A549 (cell line): ENCODE data around the gene MYO18B. TPM values are rescaled to one million over a fixed set of nuclear protein-coding genes. Genes with fewer than 3 reads are reported as not detected.

Source experiments
- ATAC-seq, 2 experiments: fragments of 200-7000 bp in 1 of 2; fragments of >200 bp in 1 of 2; cut with Nextera tagmentation in 1 of 2; cut with Tn5 transposase in 1 of 2; 3 replicates each; pipeline versions ENCODE4 v1.8.0 to v1.9.1; 2018 to 2020; ENCODE audit warnings: mild to moderate bottlenecking in 1 of 2, moderate library complexity in 1 of 2
- CTCF ChIA-PET: fragments of 300-600 bp; sonication (Branson Sonifier 250); formaldehyde crosslinking; extraction: SDS; loops from one replicate; lab custom pipeline; 2021; ENCODE audit warnings: antibody characterized with exemption, inconsistent platforms; lab: Yijun Ruan, JAX
- POLR2A ChIA-PET: fragments of 350-600 bp; formaldehyde crosslinking; extraction: SDS; loops from one replicate; lab custom pipeline; 2021; ENCODE audit warnings: antibody characterized with exemption, inconsistent platforms; lab: Yijun Ruan, JAX
- DNase-seq, 2 experiments: peaks; one replicate each; pipeline versions ENCODE4 v3.0.0 to v3.0.0-alpha.2; 2011 to 2016; ENCODE audit warnings: low read depth in 1 of 2, low spot score in 1 of 2
- FAIRE-seq: peaks from 2 replicates; lab custom pipeline; 2011; peaks lifted over from hg19 to GRCh38; lab: Jason Lieb, UNC
- H3K27ac ChIP-seq, 2 experiments: fragments of >200 bp; sonication (Bioruptor Twin); formaldehyde crosslinking; 3 replicates each; pipeline ENCODE4 v1.5.1; 2016 to 2017
- H3K4me1 ChIP-seq: fragments of >200 bp; sonication (Bioruptor Twin); formaldehyde crosslinking; 3 replicates; pipeline ENCODE4 v1.6.1; 2016
- H3K4me2 ChIP-seq: fragments of >200 bp; sonication (Bioruptor Twin); formaldehyde crosslinking; 3 replicates; pipeline ENCODE4 v1.6.1; 2016
- H3K4me3 ChIP-seq: fragments of >200 bp; sonication (Bioruptor Twin); formaldehyde crosslinking; 3 replicates; pipeline ENCODE4 v1.5.1; 2016
- H3K9me3 ChIP-seq: fragments of >200 bp; sonication (Bioruptor Twin); formaldehyde crosslinking; 3 replicates; pipeline ENCODE4 v1.6.1; 2016
- BHLHE40 ChIP-seq: IDR thresholded peaks from 2 replicates; pipeline ENCODE4 v1.6.1; 2012; ENCODE audit warnings: low read depth, low read length, inconsistent platforms
- CBX2 ChIP-seq: fragments of 200-600 bp; sonication (generic); IDR thresholded peaks from 2 replicates; pipeline ENCODE4 v1.6.1; 2016; ENCODE audit warnings: low read depth, mild to moderate bottlenecking, borderline replicate concordance
- CEBPB ChIP-seq, 2 experiments: fragments of >200 bp in 1 of 2; sonication (Bioruptor Twin) in 1 of 2; formaldehyde crosslinking in 1 of 2; IDR thresholded peaks; 2 replicates each; pipeline ENCODE4 v1.6.1; 2012 to 2016
- CHD4 ChIP-seq: fragments of 200-600 bp; sonication (generic); IDR thresholded peaks from 2 replicates; pipeline ENCODE4 v1.6.1; 2016; ENCODE audit warnings: antibody characterized with exemption, mild to moderate bottlenecking, borderline replicate concordance
- EHMT2 ChIP-seq: fragments of 200-600 bp; sonication (generic); IDR thresholded peaks from 2 replicates; pipeline ENCODE4 v1.6.1; 2016; ENCODE audit warnings: antibody characterized with exemption, low read depth, mild to moderate bottlenecking, moderate library complexity
- EP300 ChIP-seq, 2 experiments: fragments of >200 bp; sonication (Bioruptor Twin); formaldehyde crosslinking; IDR thresholded peaks; 2 replicates in 1 of 2; 3 replicates in 1 of 2; pipeline ENCODE4 v1.6.1; 2016 to 2017
- FOSL2 ChIP-seq, 2 experiments: fragments of 450-650 bp in 1 of 2; fragments of >200 bp in 1 of 2; sonication (Bioruptor Twin) in 1 of 2; formaldehyde crosslinking; IDR thresholded peaks; 2 replicates each; pipeline versions ENCODE4 v1.5.0 to v1.6.1; 2016 to 2020; ENCODE audit warnings: mild to moderate bottlenecking in 1 of 2, moderate library complexity in 1 of 2
- HDAC2 ChIP-seq: fragments of 200-600 bp; sonication (generic); IDR thresholded peaks from 2 replicates; pipeline ENCODE4 v1.6.1; 2016
- HOXB5 ChIP-seq: fragments of 250-450 bp; sonication (Bioruptor Pico); IDR thresholded peaks from 2 replicates; pipeline ENCODE4 v1.5.0; 2020; ENCODE audit warnings: mild to moderate bottlenecking, moderate library complexity
- JUNB ChIP-seq: fragments of >200 bp; sonication (Bioruptor Twin); formaldehyde crosslinking; IDR thresholded peaks from 2 replicates; pipeline ENCODE4 v1.6.1; 2016
- KDM1A ChIP-seq: fragments of 200-600 bp; sonication (generic); IDR thresholded peaks from 2 replicates; pipeline ENCODE4 v1.6.1; 2016; ENCODE audit warnings: low read depth, mild to moderate bottlenecking
- MAFK ChIP-seq: fragments of 450-650 bp; IDR thresholded peaks from 2 replicates; pipeline ENCODE4 v1.6.1; 2014; ENCODE audit not compliant: partially characterized antibody
- MAZ ChIP-seq: fragments of 150-350 bp; IDR thresholded peaks from 2 replicates; pipeline ENCODE4 v1.6.1; 2014; ENCODE audit warnings: antibody characterized with exemption, low read depth, low read length, borderline replicate concordance
- MYC ChIP-seq: IDR thresholded peaks from 2 replicates; pipeline ENCODE4 v1.6.1; 2012; ENCODE audit warnings: mild to moderate bottlenecking, inconsistent platforms, low read length, improper control_type of control experiment, borderline replicate concordance
- NFE2L2 ChIP-seq: fragments of 150-350 bp; conservative IDR thresholded peaks from 2 replicates; pipeline ENCODE4 v1.6.1; 2014; ENCODE audit warnings: low read length
- NPAS2 ChIP-seq: fragments of 250-450 bp; sonication (Bioruptor Pico); IDR thresholded peaks from 2 replicates; pipeline ENCODE4 v1.8.0; 2022; ENCODE audit warnings: mild to moderate bottlenecking, moderate library complexity, borderline replicate concordance
- PHF8 ChIP-seq: fragments of 200-600 bp; sonication (generic); IDR thresholded peaks from 2 replicates; pipeline ENCODE4 v1.6.1; 2016; ENCODE audit warnings: low read depth, mild to moderate bottlenecking, antibody characterized with exemption, moderate library complexity, borderline replicate concordance
- POLR2A ChIP-seq: IDR thresholded peaks from 2 replicates; pipeline ENCODE4 v1.6.1; 2012; ENCODE audit warnings: mild to moderate bottlenecking, low read length
- RCOR1 ChIP-seq: fragments of 150-350 bp; IDR thresholded peaks from 2 replicates; pipeline ENCODE4 v1.6.1; 2014; ENCODE audit warnings: antibody characterized with exemption, low read length, low read depth
- RNF2 ChIP-seq: fragments of 200-600 bp; sonication (generic); IDR thresholded peaks from 2 replicates; pipeline ENCODE4 v1.6.1; 2016; ENCODE audit warnings: low read depth, mild to moderate bottlenecking, antibody characterized with exemption, moderate library complexity, borderline replicate concordance
- SMC3 ChIP-seq: fragments of >200 bp; sonication (Bioruptor Twin); formaldehyde crosslinking; IDR thresholded peaks from 3 replicates; pipeline ENCODE4 v1.6.1; 2018; ENCODE audit warnings: inconsistent platforms
- SREBF2 ChIP-seq: fragments of 450-650 bp; IDR thresholded peaks from 2 replicates; pipeline ENCODE4 v1.6.1; 2014; ENCODE audit warnings: mild to moderate bottlenecking, moderate library complexity
- TP53 ChIP-seq: fragments of 250-450 bp; sonication (Bioruptor Pico); IDR thresholded peaks from 2 replicates; pipeline ENCODE4 v1.5.0; 2021; ENCODE audit warnings: mild to moderate bottlenecking, moderate library complexity
- ZC3H11A ChIP-seq: fragments of 450-650 bp; IDR thresholded peaks from 2 replicates; pipeline ENCODE4 v1.6.1; 2014; ENCODE audit warnings: antibody characterized with exemption, mild to moderate bottlenecking
- ZNF302 ChIP-seq: fragments of 250-450 bp; sonication (Bioruptor Pico); IDR thresholded peaks from 2 replicates; pipeline ENCODE4 v1.9.0; 2021; ENCODE audit warnings: inconsistent platforms, mild to moderate bottlenecking, moderate library complexity
- WGBS: methylation state at CpG from one replicate; pipeline ENCODE4 v1.1.6; 2017; ENCODE audit errors: missing lambda C conversion rate; 5-methylcytosine and 5-hydroxymethylcytosine counted together
- polyA plus RNA-seq, 4 experiments: library from polyadenylated mRNA; depleted of rRNA in 3 of 4; stranded (reverse); fragments of >200 nt; fragmentation: RNase III in 1 of 4; extraction: RNeasy Plus Mini Kit Qiagen cat#74134 plus additional on column Dnase treatment in 1 of 4; gene quantifications; 2 replicates in 3 of 4; 3 replicates in 1 of 4; pipeline ENCODE4 v1.2.3, GENCODE V29; 2011 to 2017
- TF ChIP-seq, protein P1 (sequence below): IDR thresholded peaks from 2 replicates; pipeline ENCODE4 v1.6.1; 2012; ENCODE audit warnings: low read depth, borderline replicate concordance
- TF ChIP-seq, protein P2 (sequence below): IDR thresholded peaks from 2 replicates; pipeline ENCODE4 v1.6.1; 2012
- TF ChIP-seq, protein P3 (sequence below): fragments of 250-450 bp; sonication (Bioruptor Pico); IDR thresholded peaks from 2 replicates; pipeline ENCODE4 v1.5.0; 2020; ENCODE audit warnings: low read depth, mild to moderate bottlenecking, moderate library complexity
- TF ChIP-seq, protein P4 (sequence below): fragments of >200 bp; sonication (Bioruptor Twin); formaldehyde crosslinking; IDR thresholded peaks from 3 replicates; pipeline ENCODE4 v1.6.1; 2016
- TF ChIP-seq, protein P5 (sequence below): fragments of 450-650 bp; IDR thresholded peaks from 2 replicates; pipeline ENCODE4 v1.6.1; 2014; ENCODE audit warnings: antibody characterized with exemption
- TF ChIP-seq, protein P6 (sequence below): IDR thresholded peaks from 2 replicates; pipeline ENCODE4 v1.6.1; 2012
- TF ChIP-seq, protein P7 (sequence below): fragments of 150-350 bp; IDR thresholded peaks from 2 replicates; pipeline ENCODE4 v1.6.1; 2014; ENCODE audit warnings: low read depth, mild to moderate bottlenecking, low read length

Gene MYO18B
- polyA plus RNA-seq, 2 of the 4 experiments (the other 2 are of a cell fraction), result 0.01 TPM

DNA sequence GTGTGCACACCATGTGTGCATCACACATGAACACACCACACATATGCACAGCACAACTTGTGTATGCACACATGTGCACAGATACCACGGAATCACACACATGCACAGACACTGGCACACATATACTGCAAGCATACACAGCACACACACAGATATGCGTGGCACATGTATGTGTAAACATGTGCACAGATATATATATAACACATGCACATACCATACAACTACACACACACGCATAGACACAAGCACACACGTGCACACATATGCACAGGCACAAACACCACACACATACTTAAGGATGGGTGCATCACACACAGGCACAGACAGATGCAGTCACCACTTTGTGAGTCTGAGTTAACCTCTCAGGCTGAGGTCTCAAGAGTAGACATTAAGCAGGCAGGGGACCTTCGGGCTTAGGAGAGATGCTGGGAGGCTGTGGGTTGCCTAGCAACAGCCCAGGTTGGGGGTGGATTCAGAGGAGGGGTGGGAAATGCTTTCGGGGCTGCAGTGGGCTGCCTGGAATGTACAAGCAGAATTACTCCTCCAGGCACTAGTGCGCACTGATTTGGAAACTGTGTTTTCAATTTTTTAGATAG, 82.9 kb downstream of the MYO18B start:
- no peaks in the 10 kb centered on the region for H3K4me1 ChIP-seq
- TF ChIP-seq, protein P1, sequence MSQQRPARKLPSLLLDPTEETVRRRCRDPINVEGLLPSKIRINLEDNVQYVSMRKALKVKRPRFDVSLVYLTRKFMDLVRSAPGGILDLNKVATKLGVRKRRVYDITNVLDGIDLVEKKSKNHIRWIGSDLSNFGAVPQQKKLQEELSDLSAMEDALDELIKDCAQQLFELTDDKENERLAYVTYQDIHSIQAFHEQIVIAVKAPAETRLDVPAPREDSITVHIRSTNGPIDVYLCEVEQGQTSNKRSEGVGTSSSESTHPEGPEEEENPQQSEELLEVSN, result no peak
- TF ChIP-seq EHMT2 (no peak), KDM1A (no peak), MAZ (no peak), ZC3H11A (no peak), MYC (no peak), SMC3 (no peak), JUNB (no peak), POLR2A (no peak), PHF8 (no peak), EP300 (IDR thresholded peaks at IDR 0.05) (no peak), MAFK (no peak), CHD4 (no peak), HOXB5 (CRISPR knock-in tag) (no peak)
- TF ChIP-seq, protein P2, sequence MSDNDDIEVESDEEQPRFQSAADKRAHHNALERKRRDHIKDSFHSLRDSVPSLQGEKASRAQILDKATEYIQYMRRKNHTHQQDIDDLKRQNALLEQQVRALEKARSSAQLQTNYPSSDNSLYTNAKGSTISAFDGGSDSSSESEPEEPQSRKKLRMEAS, result no peak
- TF ChIP-seq, protein P3, sequence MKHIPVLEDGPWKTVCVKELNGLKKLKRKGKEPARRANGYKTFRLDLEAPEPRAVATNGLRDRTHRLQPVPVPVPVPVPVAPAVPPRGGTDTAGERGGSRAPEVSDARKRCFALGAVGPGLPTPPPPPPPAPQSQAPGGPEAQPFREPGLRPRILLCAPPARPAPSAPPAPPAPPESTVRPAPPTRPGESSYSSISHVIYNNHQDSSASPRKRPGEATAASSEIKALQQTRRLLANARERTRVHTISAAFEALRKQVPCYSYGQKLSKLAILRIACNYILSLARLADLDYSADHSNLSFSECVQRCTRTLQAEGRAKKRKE (CRISPR knock-in tag), result no peak
- TF ChIP-seq, protein P4, sequence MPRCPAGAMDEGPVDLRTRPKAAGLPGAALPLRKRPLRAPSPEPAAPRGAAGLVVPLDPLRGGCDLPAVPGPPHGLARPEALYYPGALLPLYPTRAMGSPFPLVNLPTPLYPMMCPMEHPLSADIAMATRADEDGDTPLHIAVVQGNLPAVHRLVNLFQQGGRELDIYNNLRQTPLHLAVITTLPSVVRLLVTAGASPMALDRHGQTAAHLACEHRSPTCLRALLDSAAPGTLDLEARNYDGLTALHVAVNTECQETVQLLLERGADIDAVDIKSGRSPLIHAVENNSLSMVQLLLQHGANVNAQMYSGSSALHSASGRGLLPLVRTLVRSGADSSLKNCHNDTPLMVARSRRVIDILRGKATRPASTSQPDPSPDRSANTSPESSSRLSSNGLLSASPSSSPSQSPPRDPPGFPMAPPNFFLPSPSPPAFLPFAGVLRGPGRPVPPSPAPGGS, result no peak
- no peak for ATAC-seq
- ChIA-PET POLR2A (no interaction called here), CTCF (no interaction called here)
- no peak overlapping the region for H3K4me2 ChIP-seq
- no peak for DNase-seq
- FAIRE-seq, result no peak
- WGBS, result 19% methylated on average over 6 of the region's 7 CpGs
- no peak overlapping the region for H3K4me3 ChIP-seq
- no peaks in the 10 kb centered on the region for H3K9me3 ChIP-seq
- H3K27ac ChIP-seq, result no peak overlapping the region

DNA sequence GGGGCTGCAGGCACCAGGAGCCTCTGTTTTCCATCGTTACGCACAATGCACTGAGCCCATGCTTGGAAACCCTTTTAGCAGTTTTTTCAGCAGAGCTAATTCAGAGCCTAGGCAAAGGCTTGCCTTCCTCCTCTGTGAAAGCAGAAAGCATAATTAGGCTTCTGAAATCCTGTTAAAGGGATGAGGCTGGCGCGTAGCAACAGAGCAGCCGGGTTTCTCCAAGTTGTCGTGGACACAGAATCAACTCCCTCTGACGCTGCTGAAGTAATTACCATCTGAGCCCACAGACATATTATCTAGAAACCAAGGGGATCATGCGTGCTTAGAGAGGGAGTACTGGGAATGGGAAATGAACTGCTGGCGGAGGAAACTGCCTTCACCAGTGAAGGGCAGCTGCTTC, 85.4 kb downstream of the MYO18B start:
- WGBS, result 71% methylated on average over 9 of the region's 9 CpGs

DNA sequence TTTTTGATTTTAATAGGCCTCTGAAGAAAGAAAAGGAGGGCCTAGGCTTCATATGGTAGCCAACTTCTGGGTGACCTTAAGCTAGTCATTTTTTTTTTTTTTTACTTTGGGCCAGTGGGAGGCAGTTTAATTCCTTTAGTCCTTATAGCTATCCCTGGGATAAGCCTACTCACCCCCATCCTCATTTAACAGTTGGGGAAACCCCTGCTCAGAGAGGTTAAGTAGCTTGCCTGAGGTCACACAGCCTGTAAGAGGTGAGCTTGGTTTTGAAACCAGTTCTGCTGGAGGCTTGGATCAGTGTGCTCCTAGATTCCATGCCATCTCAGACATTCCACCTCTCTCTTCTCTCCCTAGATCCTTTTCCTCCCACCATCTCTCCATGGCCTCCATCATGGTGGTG, 86.4 kb downstream of the MYO18B start:
- DNase-seq (no peak), FAIRE-seq (no peak), ATAC-seq (no peak)
- H3K4me3 ChIP-seq, result no peak overlapping the region
- ChIA-PET CTCF (no interaction called here), POLR2A (no interaction called here)
- 0 out of 3 replicates have a peak, but pooled peaks cover 6% of the 10 kb centered on the region for H3K9me3 ChIP-seq
- H3K4me1 ChIP-seq, result no peaks in the 10 kb centered on the region
- H3K4me2 ChIP-seq, result no peak overlapping the region
- H3K27ac ChIP-seq, result no peak overlapping the region
- no peak for TF ChIP-seq NPAS2 (CRISPR knock-in tag)
- TF ChIP-seq, protein P5, sequence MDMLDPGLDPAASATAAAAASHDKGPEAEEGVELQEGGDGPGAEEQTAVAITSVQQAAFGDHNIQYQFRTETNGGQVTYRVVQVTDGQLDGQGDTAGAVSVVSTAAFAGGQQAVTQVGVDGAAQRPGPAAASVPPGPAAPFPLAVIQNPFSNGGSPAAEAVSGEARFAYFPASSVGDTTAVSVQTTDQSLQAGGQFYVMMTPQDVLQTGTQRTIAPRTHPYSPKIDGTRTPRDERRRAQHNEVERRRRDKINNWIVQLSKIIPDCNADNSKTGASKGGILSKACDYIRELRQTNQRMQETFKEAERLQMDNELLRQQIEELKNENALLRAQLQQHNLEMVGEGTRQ, result no peak
- no peak for TF ChIP-seq PHF8
- TF ChIP-seq, protein P6, sequence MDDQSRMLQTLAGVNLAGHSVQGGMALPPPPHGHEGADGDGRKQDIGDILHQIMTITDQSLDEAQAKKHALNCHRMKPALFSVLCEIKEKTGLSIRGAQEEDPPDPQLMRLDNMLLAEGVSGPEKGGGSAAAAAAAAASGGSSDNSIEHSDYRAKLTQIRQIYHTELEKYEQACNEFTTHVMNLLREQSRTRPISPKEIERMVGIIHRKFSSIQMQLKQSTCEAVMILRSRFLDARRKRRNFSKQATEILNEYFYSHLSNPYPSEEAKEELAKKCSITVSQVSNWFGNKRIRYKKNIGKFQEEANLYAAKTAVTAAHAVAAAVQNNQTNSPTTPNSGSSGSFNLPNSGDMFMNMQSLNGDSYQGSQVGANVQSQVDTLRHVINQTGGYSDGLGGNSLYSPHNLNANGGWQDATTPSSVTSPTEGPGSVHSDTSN, result no peak
- no peak for TF ChIP-seq CEBPB (IDR thresholded peaks at IDR 0.05)
- TF ChIP-seq HDAC2, result no peak
- no peak for TF ChIP-seq MAZ
- TF ChIP-seq TP53 (CRISPR knock-in tag), result no peak
- no peak for TF ChIP-seq CBX2
- no peak for TF ChIP-seq BHLHE40
- no peak for TF ChIP-seq FOSL2 (IDR thresholded peaks at IDR 0.05)
- no peak for TF ChIP-seq FOSL2 (CRISPR knock-in tag; IDR thresholded peaks at IDR 0.05)
- no peak for TF ChIP-seq RNF2

More for the DNA sequence above, 85.4 kb downstream of the MYO18B start:
- ATAC-seq (no peak), FAIRE-seq (no peak), DNase-seq (no peak)
- H3K4me2 ChIP-seq, result no peak overlapping the region
- no peak overlapping the region for H3K27ac ChIP-seq
- H3K9me3 ChIP-seq, result 0 out of 3 replicates have a peak, but pooled peaks cover 6% of the 10 kb centered on the region
- ChIA-PET POLR2A (no interaction called here), CTCF (no interaction called here)
- no peaks in the 10 kb centered on the region for H3K4me1 ChIP-seq
- H3K4me3 ChIP-seq, result no peak overlapping the region
- TF ChIP-seq ZNF302 (CRISPR knock-in tag), result no peak
- no peak for TF ChIP-seq RCOR1
- TF ChIP-seq SREBF2, result no peak
- no peak for TF ChIP-seq CEBPB (IDR thresholded peaks at IDR 0.05)
- TF ChIP-seq, protein P7, sequence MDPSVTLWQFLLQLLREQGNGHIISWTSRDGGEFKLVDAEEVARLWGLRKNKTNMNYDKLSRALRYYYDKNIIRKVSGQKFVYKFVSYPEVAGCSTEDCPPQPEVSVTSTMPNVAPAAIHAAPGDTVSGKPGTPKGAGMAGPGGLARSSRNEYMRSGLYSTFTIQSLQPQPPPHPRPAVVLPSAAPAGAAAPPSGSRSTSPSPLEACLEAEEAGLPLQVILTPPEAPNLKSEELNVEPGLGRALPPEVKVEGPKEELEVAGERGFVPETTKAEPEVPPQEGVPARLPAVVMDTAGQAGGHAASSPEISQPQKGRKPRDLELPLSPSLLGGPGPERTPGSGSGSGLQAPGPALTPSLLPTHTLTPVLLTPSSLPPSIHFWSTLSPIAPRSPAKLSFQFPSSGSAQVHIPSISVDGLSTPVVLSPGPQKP, result no peak
- TF ChIP-seq NFE2L2, result no peak
- no peak for TF ChIP-seq CBX2
